ENCODE data around the gene PTPRD. TPM values are rescaled to one million over a fixed set of nuclear protein-coding genes. Genes with fewer than 3 reads are reported as not detected.

Gene PTPRD
- total and polyA plus RNA-seq, 4 donors, result 97.4 to 229 (median 161) TPM

- Histone ChIP-seq H3K27me3 (ENCODE audit: control insufficient read depth, insufficient read depth, low read length) (no peaks in the 10 kb centered on the region), H3K4me1 (ENCODE audit: control insufficient read depth, insufficient read depth, low read length) (no peaks in the 10 kb centered on the region), H3K4me3 (ENCODE audit: low read depth, low read length) (no peak overlapping the region), H3K27ac (ENCODE audit: low read depth, low read length) (no peak overlapping the region), H3K9me3 (ENCODE audit: control insufficient read depth, insufficient read depth, low read length) (no peaks in the 10 kb centered on the region), H3K36me3 (ENCODE audit: control insufficient read depth, insufficient read depth, low read length) (no peaks in the 10 kb centered on the region)
- no CpG with 5 or more reads among the region's 1 CpG for WGBS (ENCODE audit: insufficient coverage)
- no peak for DNase-seq (ENCODE audit: low read depth in 4 of 6, low spot score in 6 of 6)
These were observed 2343.9 kb downstream of the PTPRD start for GRCh38 chr9:8268881-8269280.

GRCh38 chr9:8268216-8268878 lies 2344.5 kb downstream of the PTPRD start:
- Histone ChIP-seq H3K27ac (ENCODE audit: low read depth, low read length) (no peak overlapping the region), H3K9me3 (ENCODE audit: control insufficient read depth, insufficient read depth, low read length) (no peaks in the 10 kb centered on the region), H3K4me3 (ENCODE audit: low read depth, low read length) (no peak overlapping the region), H3K36me3 (ENCODE audit: control insufficient read depth, insufficient read depth, low read length) (no peaks in the 10 kb centered on the region), H3K27me3 (ENCODE audit: control insufficient read depth, insufficient read depth, low read length) (no peaks in the 10 kb centered on the region), H3K4me1 (ENCODE audit: control insufficient read depth, insufficient read depth, low read length) (no peaks in the 10 kb centered on the region)
- WGBS (ENCODE audit: insufficient coverage), result 93% methylated on average over 2 of the region's 2 CpGs
- no peak for DNase-seq (ENCODE audit: low read depth in 4 of 6, low spot score in 6 of 6)

GRCh38 chr9:8267636-8268035 lies 2345.2 kb downstream of the PTPRD start:
- Histone ChIP-seq H3K4me3 (ENCODE audit: low read depth, low read length) (no peak overlapping the region), H3K27me3 (ENCODE audit: control insufficient read depth, insufficient read depth, low read length) (no peaks in the 10 kb centered on the region), H3K27ac (ENCODE audit: low read depth, low read length) (no peak overlapping the region), H3K4me1 (ENCODE audit: control insufficient read depth, insufficient read depth, low read length) (no peaks in the 10 kb centered on the region), H3K9me3 (ENCODE audit: control insufficient read depth, insufficient read depth, low read length) (no peaks in the 10 kb centered on the region), H3K36me3 (ENCODE audit: control insufficient read depth, insufficient read depth, low read length) (no peaks in the 10 kb centered on the region)
- peak in 1 of 6 donors; percentile 38 for DNase-seq (ENCODE audit: low read depth in 4 of 6, low spot score in 6 of 6)
- 43% methylated on average over 1 of the region's 2 CpGs for WGBS (ENCODE audit: insufficient coverage)

GRCh38 chr9:8266861-8267260 lies 2345.9 kb downstream of the PTPRD start:
- H3K27ac ChIP-seq (ENCODE audit: low read depth, low read length), result no peak overlapping the region
- no peaks in the 10 kb centered on the region for H3K27me3 ChIP-seq (ENCODE audit: control insufficient read depth, insufficient read depth, low read length)
- no peaks in the 10 kb centered on the region for H3K4me1 ChIP-seq (ENCODE audit: control insufficient read depth, insufficient read depth, low read length)
- DNase-seq (ENCODE audit: low read depth in 4 of 6, low spot score in 6 of 6), result no peak
- H3K4me3 ChIP-seq (ENCODE audit: low read depth, low read length), result no peak overlapping the region
- H3K36me3 ChIP-seq (ENCODE audit: control insufficient read depth, insufficient read depth, low read length), result no peaks in the 10 kb centered on the region
- H3K9me3 ChIP-seq (ENCODE audit: control insufficient read depth, insufficient read depth, low read length), result no peaks in the 10 kb centered on the region
- WGBS (ENCODE audit: insufficient coverage), result no CpG with 5 or more reads among the region's 1 CpG

GRCh38 chr9:8265281-8265680 lies 2347.5 kb downstream of the PTPRD start:
- H3K4me1 ChIP-seq (ENCODE audit: control insufficient read depth, insufficient read depth, low read length), result no peaks in the 10 kb centered on the region
- H3K9me3 ChIP-seq (ENCODE audit: control insufficient read depth, insufficient read depth, low read length), result no peaks in the 10 kb centered on the region
- no peaks in the 10 kb centered on the region for H3K27me3 ChIP-seq (ENCODE audit: control insufficient read depth, insufficient read depth, low read length)
- WGBS (ENCODE audit: insufficient coverage), result no CpG with 5 or more reads among the region's 2 CpGs
- no peak overlapping the region for H3K4me3 ChIP-seq (ENCODE audit: low read depth, low read length)
- DNase-seq (ENCODE audit: low read depth in 4 of 6, low spot score in 6 of 6), result peak in 1 of 6 donors; percentile 15
- no peaks in the 10 kb centered on the region for H3K36me3 ChIP-seq (ENCODE audit: control insufficient read depth, insufficient read depth, low read length)
- no peak overlapping the region for H3K27ac ChIP-seq (ENCODE audit: low read depth, low read length)

Small RNA genes within 50 kb of the gene (small RNA-seq; reads per million reads assigned to genes)
- not detected for gene AL135790.2 (ENCODE audit: low replicate concordance)
- not detected for gene RNU7-185P (ENCODE audit: low replicate concordance)

Data from spinal cord (tissue), 10 donors.